ENCODE data around the gene ZBP1. TPM values are rescaled to one million over a fixed set of nuclear protein-coding genes. Genes with fewer than 3 reads are reported as not detected.
A peak's percentile ranks its signal among the peaks of the same experiment; 100 is the strongest.

The ZBP1 gene
- total RNA-seq, 4 donors from 2014 or later: 0.19 TPM; not detected in 3

- peak in 1 of 2 donors; percentile 90 for DNase-seq (ENCODE audit: low spot score in 2 of 2)
- 58 to 74% methylated on average over 14 of the region's 14 CpGs for WGBS, 2 donors
- peak in 1 of 3 donors; percentile 41 for TF ChIP-seq CTCF (IDR thresholded peaks at IDR 0.05)
- no peak for TF ChIP-seq POLR2A (IDR thresholded peaks at IDR 0.05)
- H3K4me3 ChIP-seq (ENCODE audit: low read depth, poor library complexity, severe bottlenecking): no peak overlapping the region
- intact Hi-C loops (cut with DNase I; ENCODE audit: low total_unique reads): no loop called here
These were observed 2.6 kb upstream of the ZBP1 start for GRCh38 chr20:57622579-57623381.

GRCh38 chr20:57622201-57622570, 2.0 kb upstream of the ZBP1 start:
- intact Hi-C loops (cut with DNase I; ENCODE audit: low total_unique reads): no loop called here
- H3K4me3 ChIP-seq (ENCODE audit: low read depth, poor library complexity, severe bottlenecking): no peak overlapping the region
- no peak for TF ChIP-seq CTCF (IDR thresholded peaks at IDR 0.05)
- TF ChIP-seq POLR2A (IDR thresholded peaks at IDR 0.05): no peak
- DNase-seq (ENCODE audit: low spot score in 2 of 2): peak in 1 of 2 donors; percentile 20
- WGBS, 2 donors: 59 to 63% methylated on average over 7 of the region's 7 CpGs

- no peak overlapping the region for H3K4me3 ChIP-seq (ENCODE audit: low read depth, poor library complexity, severe bottlenecking)
- DNase-seq (ENCODE audit: low spot score in 2 of 2): peak in 1 of 2 donors; percentile 52
- WGBS, 2 donors: 70 to 71% methylated on average over 16 of the region's 16 CpGs
- TF ChIP-seq CTCF (IDR thresholded peaks at IDR 0.05): no peak
- TF ChIP-seq POLR2A (IDR thresholded peaks at IDR 0.05): no peak
- intact Hi-C loops (cut with DNase I; ENCODE audit: low total_unique reads): no loop called here
These were observed 1.4 kb upstream of the ZBP1 start for GRCh38 chr20:57621421-57622200.

- WGBS, 2 donors: 71 to 77% methylated on average over 11 of the region's 11 CpGs
- no peak overlapping the region for H3K4me3 ChIP-seq (ENCODE audit: low read depth, poor library complexity, severe bottlenecking)
- peak in 1 of 2 donors; percentile 72 for DNase-seq (ENCODE audit: low spot score in 2 of 2)
These were observed 773 bp upstream of the ZBP1 start for GRCh38 chr20:57620999-57621398.

More at GRCh38 chr20:57620999-57621398, 773 bp upstream of the ZBP1 start:
- intact Hi-C loops (cut with DNase I; ENCODE audit: low total_unique reads): no loop called here
- TF ChIP-seq POLR2A (IDR thresholded peaks at IDR 0.05) (no peak), CTCF (IDR thresholded peaks at IDR 0.05) (no peak)
